Measurements from ENCODE around the gene SCN9A. TPM values are rescaled to one million over a fixed set of nuclear protein-coding genes. Genes with fewer than 3 reads are reported as not detected.

Gene SCN9A
- total RNA-seq, 1 donor = 14.0 TPM

- DNase-seq (ENCODE audit: low read depth) = peak; percentile 64
- TF ChIP-seq, protein P1, sequence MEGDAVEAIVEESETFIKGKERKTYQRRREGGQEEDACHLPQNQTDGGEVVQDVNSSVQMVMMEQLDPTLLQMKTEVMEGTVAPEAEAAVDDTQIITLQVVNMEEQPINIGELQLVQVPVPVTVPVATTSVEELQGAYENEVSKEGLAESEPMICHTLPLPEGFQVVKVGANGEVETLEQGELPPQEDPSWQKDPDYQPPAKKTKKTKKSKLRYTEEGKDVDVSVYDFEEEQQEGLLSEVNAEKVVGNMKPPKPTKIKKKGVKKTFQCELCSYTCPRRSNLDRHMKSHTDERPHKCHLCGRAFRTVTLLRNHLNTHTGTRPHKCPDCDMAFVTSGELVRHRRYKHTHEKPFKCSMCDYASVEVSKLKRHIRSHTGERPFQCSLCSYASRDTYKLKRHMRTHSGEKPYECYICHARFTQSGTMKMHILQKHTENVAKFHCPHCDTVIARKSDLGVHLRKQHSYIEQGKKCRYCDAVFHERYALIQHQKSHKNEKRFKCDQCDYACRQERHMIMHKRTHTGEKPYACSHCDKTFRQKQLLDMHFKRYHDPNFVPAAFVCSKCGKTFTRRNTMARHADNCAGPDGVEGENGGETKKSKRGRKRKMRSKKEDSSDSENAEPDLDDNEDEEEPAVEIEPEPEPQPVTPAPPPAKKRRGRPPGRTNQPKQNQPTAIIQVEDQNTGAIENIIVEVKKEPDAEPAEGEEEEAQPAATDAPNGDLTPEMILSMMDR (IDR thresholded peaks at IDR 0.05; ENCODE audit: insufficient read depth, low read length) = peak; percentile 62
- H3K4me3 ChIP-seq (ENCODE audit: low read depth, low read length) = no peak overlapping the region
These were observed 194.6 kb downstream of the SCN9A start for GRCh38 chr2:166180951-166181812.

DNA sequence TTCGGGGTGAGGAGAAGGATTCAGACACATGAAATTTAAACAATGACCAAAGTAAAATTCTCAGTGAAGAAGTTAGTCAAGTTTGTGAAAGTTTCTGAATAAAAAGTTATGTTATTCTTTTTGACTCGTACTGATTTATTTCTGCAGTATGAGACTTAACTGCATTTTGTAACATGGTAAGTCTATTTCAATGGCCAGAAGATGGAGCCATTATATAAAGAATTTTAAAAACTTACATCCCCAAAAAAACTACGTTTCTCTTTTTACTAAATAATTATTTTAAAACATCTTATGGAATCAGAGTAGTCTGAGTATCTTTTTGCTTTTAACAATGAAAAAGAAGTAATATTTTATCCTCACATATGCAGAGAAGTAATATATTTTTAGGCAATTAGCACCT is 196.5 kb downstream of the SCN9A start:
- TF ChIP-seq, protein P1 (IDR thresholded peaks at IDR 0.05; ENCODE audit: insufficient read depth, low read length) = peak; percentile 39
- no peak overlapping the region for H3K4me3 ChIP-seq (ENCODE audit: low read depth, low read length)
- peak; percentile 59 for DNase-seq (ENCODE audit: low read depth)

DNA sequence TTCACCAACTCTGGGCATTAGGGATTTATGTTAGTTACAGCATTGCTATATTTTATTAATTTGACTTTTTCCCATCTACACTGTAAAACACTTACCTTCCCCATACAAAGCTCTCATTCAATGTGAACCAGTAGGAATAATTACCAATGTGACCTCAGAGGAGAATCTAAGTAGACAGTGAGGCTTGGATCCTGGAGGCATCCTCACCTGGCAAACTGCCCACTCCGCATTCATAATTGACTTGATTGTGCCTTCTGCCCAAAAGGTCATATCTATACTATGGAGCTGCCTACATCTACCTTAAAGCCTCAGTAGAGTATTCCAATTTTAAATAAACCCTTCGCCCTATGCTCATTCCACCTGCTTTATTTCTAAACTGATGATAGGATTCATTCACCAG is 202.5 kb downstream of the SCN9A start:
- DNase-seq (ENCODE audit: low read depth) = no peak
- H3K4me3 ChIP-seq (ENCODE audit: low read depth, low read length) = no peak overlapping the region
- TF ChIP-seq, protein P1 (IDR thresholded peaks at IDR 0.05; ENCODE audit: insufficient read depth, low read length) = no peak

- no peak overlapping the region for H3K4me3 ChIP-seq (ENCODE audit: low read depth, low read length)
- TF ChIP-seq, protein P1 (IDR thresholded peaks at IDR 0.05; ENCODE audit: insufficient read depth, low read length) = no peak
- no peak for DNase-seq (ENCODE audit: low read depth)
These were observed 204.5 kb downstream of the SCN9A start for GRCh38 chr2:166171216-166171615.

DNA sequence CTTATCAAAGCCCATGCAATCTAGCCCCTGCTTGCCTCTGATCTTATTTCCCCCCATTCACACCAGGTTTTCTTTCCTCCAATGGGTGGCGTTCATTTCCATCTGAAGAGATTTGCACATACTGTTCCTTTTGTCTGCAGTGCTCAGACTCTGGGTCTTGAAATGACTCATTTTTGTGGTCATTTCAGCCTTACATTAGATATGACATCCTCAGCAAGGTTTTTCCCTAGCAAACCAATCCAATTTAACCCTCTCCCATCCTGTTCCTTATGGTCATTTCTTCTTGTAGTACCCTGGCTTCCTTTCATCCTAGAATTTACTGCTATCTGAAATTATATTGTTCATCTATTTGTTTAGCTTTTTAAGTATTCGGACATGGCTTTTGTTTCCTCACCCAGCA is 205.4 kb downstream of the SCN9A start:
- TF ChIP-seq, protein P1 (IDR thresholded peaks at IDR 0.05; ENCODE audit: insufficient read depth, low read length) = no peak
- H3K4me3 ChIP-seq (ENCODE audit: low read depth, low read length) = no peak overlapping the region
- DNase-seq (ENCODE audit: low read depth) = no peak

DNA sequence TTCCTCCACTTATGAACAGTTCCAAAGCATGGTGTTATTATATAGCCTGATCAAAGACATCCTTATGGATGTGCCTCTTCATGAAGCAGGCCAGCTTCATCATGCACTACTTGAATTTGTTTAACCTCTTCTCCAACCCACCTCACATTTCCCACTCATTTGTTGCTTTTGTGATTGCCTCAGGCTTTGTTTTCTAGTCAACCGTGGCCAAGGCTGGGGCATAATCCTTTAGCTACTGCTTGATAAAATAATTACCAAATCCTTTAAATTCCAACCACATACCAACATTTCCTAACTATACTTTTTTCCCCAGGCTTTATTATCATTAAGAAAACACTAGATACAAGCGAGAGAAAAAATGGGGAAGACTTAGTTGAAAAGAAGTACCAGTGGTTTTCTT is 208.3 kb downstream of the SCN9A start:
- TF ChIP-seq, protein P1 (IDR thresholded peaks at IDR 0.05; ENCODE audit: insufficient read depth, low read length) = no peak
- no peak overlapping the region for H3K4me3 ChIP-seq (ENCODE audit: low read depth, low read length)
- peak; percentile 22 for DNase-seq (ENCODE audit: low read depth)

Data from fibroblast of the aortic adventitia (primary cell).